Measurements from ENCODE around the gene RAB5B. TPM values are rescaled to one million over a fixed set of nuclear protein-coding genes. Genes with fewer than 3 reads are reported as not detected.

The RAB5B gene
- polyA plus RNA-seq, 1 donor (not counting 4 experiments of a cell fraction or from before 2014, with no cell fraction given) = 138 TPM

DNA sequence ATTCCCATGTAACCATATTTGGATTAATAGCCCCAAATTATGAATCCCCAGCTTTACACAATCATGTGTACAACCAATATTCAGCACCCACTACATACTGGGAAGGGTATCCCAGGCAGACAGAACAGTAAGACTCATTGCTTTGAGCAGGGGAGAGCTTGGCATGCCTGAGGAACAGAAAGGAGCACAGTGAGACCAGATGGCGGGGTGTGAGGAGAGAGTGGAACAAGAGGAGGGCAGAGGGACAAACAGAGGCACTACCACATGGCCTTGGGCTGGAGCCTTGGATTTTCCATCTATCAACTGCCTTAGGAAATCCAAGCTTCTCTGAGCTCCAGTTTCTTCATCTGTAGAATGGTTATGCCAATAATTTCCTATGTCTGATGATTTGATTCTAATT lies 39.1 kb upstream of the RAB5B start:
- Histone ChIP-seq H3K4me2 (ENCODE audit: control insufficient read depth, extremely low read depth, insufficient read depth, low read depth, low read length) (peak overlapping the region; percentile 94), H3K79me2 (ENCODE audit: control insufficient read depth, insufficient read depth, low read length) (peaks cover 40% of the 10 kb centered on the region), H3K36me3 (ENCODE audit: control insufficient read depth in 2 of 2, extremely low read depth in 1 of 2, insufficient read depth in 2 of 2, low read length in 2 of 2) (peaks cover 14 to 45% of the 10 kb centered on the region in 2 experiments), H3K4me3 (ENCODE audit: control insufficient read depth in 2 of 3, extremely low read depth in 1 of 3, insufficient read depth in 2 of 3, low read depth in 1 of 3, low read length in 3 of 3) (peak overlapping the region in 2 of 3 experiments; percentile 4 to 28), H3K27me3 (ENCODE audit: control insufficient read depth, extremely low read depth, insufficient read depth, low read length) (no peaks in the 10 kb centered on the region), H2AFZ (ENCODE audit: control insufficient read depth, low read length) (no peak overlapping the region), H3K4me1 (ENCODE audit: control insufficient read depth, extremely low read depth, insufficient read depth, low read length) (peaks cover 72% of the 10 kb centered on the region), H3K9me3 (ENCODE audit: control insufficient read depth, low read depth, low read length) (no peaks in the 10 kb centered on the region), H3K27ac (ENCODE audit: control insufficient read depth, insufficient read depth, low read length) (peak overlapping the region; percentile 97), H3K9ac (ENCODE audit: control insufficient read depth, extremely low read depth, insufficient read depth, low read length) (peak overlapping the region; percentile 2), H3K9me1 (ENCODE audit: control insufficient read depth, extremely low read depth, insufficient read depth, low read length) (no peaks in the 10 kb centered on the region), H4K20me1 (ENCODE audit: control insufficient read depth, extremely low read depth, insufficient read depth, low read length) (no peaks in the 10 kb centered on the region)
- no peak for TF ChIP-seq EZH2 (IDR thresholded peaks at IDR 0.05; ENCODE audit: low read length)
- TF ChIP-seq, protein P1, sequence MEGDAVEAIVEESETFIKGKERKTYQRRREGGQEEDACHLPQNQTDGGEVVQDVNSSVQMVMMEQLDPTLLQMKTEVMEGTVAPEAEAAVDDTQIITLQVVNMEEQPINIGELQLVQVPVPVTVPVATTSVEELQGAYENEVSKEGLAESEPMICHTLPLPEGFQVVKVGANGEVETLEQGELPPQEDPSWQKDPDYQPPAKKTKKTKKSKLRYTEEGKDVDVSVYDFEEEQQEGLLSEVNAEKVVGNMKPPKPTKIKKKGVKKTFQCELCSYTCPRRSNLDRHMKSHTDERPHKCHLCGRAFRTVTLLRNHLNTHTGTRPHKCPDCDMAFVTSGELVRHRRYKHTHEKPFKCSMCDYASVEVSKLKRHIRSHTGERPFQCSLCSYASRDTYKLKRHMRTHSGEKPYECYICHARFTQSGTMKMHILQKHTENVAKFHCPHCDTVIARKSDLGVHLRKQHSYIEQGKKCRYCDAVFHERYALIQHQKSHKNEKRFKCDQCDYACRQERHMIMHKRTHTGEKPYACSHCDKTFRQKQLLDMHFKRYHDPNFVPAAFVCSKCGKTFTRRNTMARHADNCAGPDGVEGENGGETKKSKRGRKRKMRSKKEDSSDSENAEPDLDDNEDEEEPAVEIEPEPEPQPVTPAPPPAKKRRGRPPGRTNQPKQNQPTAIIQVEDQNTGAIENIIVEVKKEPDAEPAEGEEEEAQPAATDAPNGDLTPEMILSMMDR (optimal IDR thresholded peaks at IDR 0.05 in 1 of 3, IDR thresholded peaks at IDR 0.05 in 1 of 3, conservative IDR thresholded peaks at IDR 0.05 in 1 of 3; ENCODE audit: extremely low read depth in 1 of 3, insufficient read depth in 2 of 3, low read length in 3 of 3) = no peak
- FAIRE-seq (no peak), DNase-seq (ENCODE audit: low read depth, low spot score) (no peak)
- dilution Hi-C loops (cut with MboI; ENCODE audit: extremely low pct_ligation_motif_present, low sequenced_read_pairs) = no loop called here

DNA sequence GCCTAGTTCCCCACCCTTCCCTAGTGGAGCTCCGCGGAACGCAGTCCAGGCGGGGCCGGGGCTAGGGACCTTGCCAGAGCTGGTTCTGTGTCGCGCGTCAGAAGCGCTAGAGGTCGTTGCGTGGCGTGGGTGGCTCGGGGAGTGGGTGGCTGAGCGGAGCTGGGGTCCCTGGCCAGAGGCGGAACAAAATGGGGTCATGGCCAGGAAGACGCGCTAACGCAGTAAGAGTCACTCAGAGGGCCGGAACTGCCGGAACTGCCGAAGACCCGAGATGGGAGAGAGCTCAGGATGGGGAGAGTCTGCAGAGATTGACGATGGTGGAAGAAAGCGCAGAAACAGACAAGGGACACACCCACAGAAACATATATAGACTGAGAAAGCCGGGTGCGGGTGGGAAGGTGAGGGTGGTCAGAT lies 38.1 kb upstream of the RAB5B start:
- H3K4me3 ChIP-seq (ENCODE audit: control insufficient read depth in 2 of 3, extremely low read depth in 1 of 3, insufficient read depth in 2 of 3, low read depth in 1 of 3, low read length in 3 of 3) = peak overlapping the region; percentile 2 to 38 (median 34)
- H3K4me1 ChIP-seq (ENCODE audit: control insufficient read depth, extremely low read depth, insufficient read depth, low read length) = peaks cover 74% of the 10 kb centered on the region
- H3K9me3 ChIP-seq (ENCODE audit: control insufficient read depth, low read depth, low read length) = no peaks in the 10 kb centered on the region
- H3K79me2 ChIP-seq (ENCODE audit: control insufficient read depth, insufficient read depth, low read length) = peaks cover 48% of the 10 kb centered on the region
- no peak overlapping the region for H2AFZ ChIP-seq (ENCODE audit: control insufficient read depth, low read length)
- FAIRE-seq = no peak
- H3K27ac ChIP-seq (ENCODE audit: control insufficient read depth, insufficient read depth, low read length) = peak overlapping the region; percentile 97
- TF ChIP-seq, protein P1 (optimal IDR thresholded peaks at IDR 0.05 in 1 of 3, IDR thresholded peaks at IDR 0.05 in 1 of 3, conservative IDR thresholded peaks at IDR 0.05 in 1 of 3; ENCODE audit: extremely low read depth in 1 of 3, insufficient read depth in 2 of 3, low read length in 3 of 3) = no peak
- TF ChIP-seq EZH2 (IDR thresholded peaks at IDR 0.05; ENCODE audit: low read length) = no peak
- peaks cover 19 to 55% of the 10 kb centered on the region in 2 experiments for H3K36me3 ChIP-seq (ENCODE audit: control insufficient read depth in 2 of 2, extremely low read depth in 1 of 2, insufficient read depth in 2 of 2, low read length in 2 of 2)
- H3K27me3 ChIP-seq (ENCODE audit: control insufficient read depth, extremely low read depth, insufficient read depth, low read length) = no peaks in the 10 kb centered on the region
- dilution Hi-C loops (cut with MboI; ENCODE audit: extremely low pct_ligation_motif_present, low sequenced_read_pairs) = no loop called here
- H3K9ac ChIP-seq (ENCODE audit: control insufficient read depth, extremely low read depth, insufficient read depth, low read length) = peak overlapping the region; percentile 56
- no peaks in the 10 kb centered on the region for H3K9me1 ChIP-seq (ENCODE audit: control insufficient read depth, extremely low read depth, insufficient read depth, low read length)
- DNase-seq (ENCODE audit: low read depth, low spot score) = no peak
- H4K20me1 ChIP-seq (ENCODE audit: control insufficient read depth, extremely low read depth, insufficient read depth, low read length) = no peaks in the 10 kb centered on the region
- H3K4me2 ChIP-seq (ENCODE audit: control insufficient read depth, extremely low read depth, insufficient read depth, low read depth, low read length) = peak overlapping the region; percentile 94

Data from keratinocyte (primary cell).